Measurements from ENCODE around the gene SLIT3.

Gene SLIT3

GRCh38 chr5:169128679-169129078 is 172.3 kb downstream of the SLIT3 start:
- no peaks in the 10 kb centered on the region for H3K79me2 ChIP-seq (ENCODE audit: low read length)
- no peak overlapping the region for H2AFZ ChIP-seq (ENCODE audit: low read depth, low read length)
- no peak overlapping the region for H3K4me2 ChIP-seq (ENCODE audit: low read length)
- H3K9me3 ChIP-seq (ENCODE audit: insufficient read depth, low read length): no peaks in the 10 kb centered on the region
- H4K20me1 ChIP-seq (ENCODE audit: insufficient read depth, low read length): no peaks in the 10 kb centered on the region
- H3K27ac ChIP-seq (ENCODE audit: low read length): no peak overlapping the region
- H3K27me3 ChIP-seq (ENCODE audit: low read depth, low read length): peaks cover 23% of the 10 kb centered on the region; the same call in 1 of the 2 replicates
- no peaks in the 10 kb centered on the region for H3K36me3 ChIP-seq (replicated peaks; ENCODE audit: low read depth, low read length)
- H3K9ac ChIP-seq (ENCODE audit: low read length): no peak overlapping the region
- H3K4me3 ChIP-seq (ENCODE audit: low read length): no peak overlapping the region
- H3K4me1 ChIP-seq (ENCODE audit: low read length): no peaks in the 10 kb centered on the region
- no peak for TF ChIP-seq EZH2phosphoT487 (IDR thresholded peaks at IDR 0.05; ENCODE audit: low read depth)
- no peak for TF ChIP-seq CTCF (IDR thresholded peaks at IDR 0.05; ENCODE audit: low read depth, low read length)

- no peaks in the 10 kb centered on the region for H3K79me2 ChIP-seq (ENCODE audit: low read length)
- H4K20me1 ChIP-seq (ENCODE audit: insufficient read depth, low read length): no peaks in the 10 kb centered on the region
- no peak for TF ChIP-seq EZH2phosphoT487 (IDR thresholded peaks at IDR 0.05; ENCODE audit: low read depth)
- no peak for TF ChIP-seq CTCF (IDR thresholded peaks at IDR 0.05; ENCODE audit: low read depth, low read length)
- no peak overlapping the region for H3K4me3 ChIP-seq (ENCODE audit: low read length)
- H3K27me3 ChIP-seq (ENCODE audit: low read depth, low read length): peaks cover 17% of the 10 kb centered on the region; the same call in 1 of the 2 replicates
- H3K9me3 ChIP-seq (ENCODE audit: insufficient read depth, low read length): no peaks in the 10 kb centered on the region
- H3K27ac ChIP-seq (ENCODE audit: low read length): no peak overlapping the region
- H3K4me2 ChIP-seq (ENCODE audit: low read length): no peak overlapping the region
- no peak overlapping the region for H3K9ac ChIP-seq (ENCODE audit: low read length)
- H3K4me1 ChIP-seq (ENCODE audit: low read length): no peaks in the 10 kb centered on the region
- no peak overlapping the region for H2AFZ ChIP-seq (ENCODE audit: low read depth, low read length)
- no peaks in the 10 kb centered on the region for H3K36me3 ChIP-seq (replicated peaks; ENCODE audit: low read depth, low read length)
These were observed 173.5 kb downstream of the SLIT3 start for GRCh38 chr5:169127431-169127830.

GRCh38 chr5:169126481-169127021 is 174.4 kb downstream of the SLIT3 start:
- Histone ChIP-seq H3K4me2 (ENCODE audit: low read length) (no peak overlapping the region), H3K27me3 (ENCODE audit: low read depth, low read length) (peaks cover 9% of the 10 kb centered on the region; the same call in 1 of the 2 replicates), H3K36me3 (replicated peaks; ENCODE audit: low read depth, low read length) (no peaks in the 10 kb centered on the region), H3K9me3 (ENCODE audit: insufficient read depth, low read length) (no peaks in the 10 kb centered on the region), H3K4me3 (ENCODE audit: low read length) (no peak overlapping the region), H3K27ac (ENCODE audit: low read length) (no peak overlapping the region), H3K9ac (ENCODE audit: low read length) (no peak overlapping the region), H2AFZ (ENCODE audit: low read depth, low read length) (no peak overlapping the region), H3K4me1 (ENCODE audit: low read length) (no peaks in the 10 kb centered on the region), H3K79me2 (ENCODE audit: low read length) (no peaks in the 10 kb centered on the region), H4K20me1 (ENCODE audit: insufficient read depth, low read length) (no peaks in the 10 kb centered on the region)
- TF ChIP-seq EZH2phosphoT487 (IDR thresholded peaks at IDR 0.05; ENCODE audit: low read depth) (no peak), CTCF (IDR thresholded peaks at IDR 0.05; ENCODE audit: low read depth, low read length) (no peak)

- Histone ChIP-seq H3K79me2 (ENCODE audit: low read length) (no peaks in the 10 kb centered on the region), H3K4me3 (ENCODE audit: low read length) (no peak overlapping the region), H3K9me3 (ENCODE audit: insufficient read depth, low read length) (no peaks in the 10 kb centered on the region), H3K27ac (ENCODE audit: low read length) (no peak overlapping the region), H4K20me1 (ENCODE audit: insufficient read depth, low read length) (no peaks in the 10 kb centered on the region), H3K27me3 (ENCODE audit: low read depth, low read length) (peaks cover 9% of the 10 kb centered on the region; the same call in 1 of the 2 replicates), H3K4me2 (ENCODE audit: low read length) (no peak overlapping the region), H3K4me1 (ENCODE audit: low read length) (no peaks in the 10 kb centered on the region), H2AFZ (ENCODE audit: low read depth, low read length) (no peak overlapping the region), H3K36me3 (replicated peaks; ENCODE audit: low read depth, low read length) (no peaks in the 10 kb centered on the region), H3K9ac (ENCODE audit: low read length) (no peak overlapping the region)
- no peak for TF ChIP-seq EZH2phosphoT487 (IDR thresholded peaks at IDR 0.05; ENCODE audit: low read depth)
- TF ChIP-seq CTCF (IDR thresholded peaks at IDR 0.05; ENCODE audit: low read depth, low read length): no peak
These were observed 175.4 kb downstream of the SLIT3 start for GRCh38 chr5:169125571-169125970.
